HEK293 (cell line): Measurements from ENCODE around the gene PEAK3.

Experiments used
- BCL11B ChIP-seq: fragments of 450-650 bp; formaldehyde crosslinking; IDR thresholded peaks from 2 replicates; pipeline ENCODE4 v1.5.1; 2016; ENCODE audit warnings: low read depth, missing biosample characterization, missing genetic modification characterization
- KLF10 ChIP-seq: fragments of 450-650 bp; IDR thresholded peaks from 2 replicates; pipeline ENCODE4 v1.5.1; 2018; ENCODE audit warnings: missing biosample characterization, mild to moderate bottlenecking, missing genetic modification characterization
- PRDM1 ChIP-seq: fragments of 450-650 bp; formaldehyde crosslinking; IDR thresholded peaks from 2 replicates; pipeline ENCODE4; 2016; ENCODE audit warnings: missing biosample characterization, missing genetic modification characterization
- ZBTB20 ChIP-seq: fragments of 450-650 bp; formaldehyde crosslinking; IDR thresholded peaks from 2 replicates; pipeline ENCODE4 v1.5.1; 2016; ENCODE audit warnings: missing biosample characterization, missing genetic modification characterization
- ZNF114 ChIP-seq: fragments of 450-650 bp; formaldehyde crosslinking; IDR thresholded peaks from 2 replicates; pipeline ENCODE4 v1.5.0; 2017; ENCODE audit warnings: missing biosample characterization, missing genetic modification characterization
- ZNF2 ChIP-seq: fragments of 450-650 bp; formaldehyde crosslinking; IDR thresholded peaks from 2 replicates; pipeline ENCODE4 v1.5.1; 2016; ENCODE audit warnings: missing biosample characterization, missing genetic modification characterization
- ZNF214 ChIP-seq: fragments of 450-650 bp; formaldehyde crosslinking; IDR thresholded peaks from 2 replicates; pipeline ENCODE4 v1.5.1; 2017; ENCODE audit warnings: missing biosample characterization, mild to moderate bottlenecking, missing genetic modification characterization, borderline replicate concordance
- ZNF239 ChIP-seq: fragments of 450-650 bp; formaldehyde crosslinking; IDR thresholded peaks from 2 replicates; pipeline ENCODE4 v1.5.1; 2016; ENCODE audit warnings: missing biosample characterization, missing genetic modification characterization
- ZNF302 ChIP-seq: fragments of 450-650 bp; formaldehyde crosslinking; IDR thresholded peaks from 2 replicates; pipeline ENCODE4 v1.5.1; 2016; ENCODE audit warnings: missing biosample characterization, missing genetic modification characterization, low read depth
- ZNF311 ChIP-seq: fragments of 450-650 bp; formaldehyde crosslinking; IDR thresholded peaks from 2 replicates; pipeline ENCODE4 v1.5.1; 2017; ENCODE audit warnings: missing biosample characterization, missing genetic modification characterization, borderline replicate concordance
- ZNF324 ChIP-seq: fragments of 450-650 bp; formaldehyde crosslinking; IDR thresholded peaks from 2 replicates; pipeline ENCODE4 v1.5.1; 2016; ENCODE audit warnings: missing biosample characterization, missing genetic modification characterization
- ZNF335 ChIP-seq: fragments of 450-650 bp; formaldehyde crosslinking; conservative IDR thresholded peaks from 2 replicates; pipeline ENCODE4 v1.5.1; 2016; ENCODE audit warnings: missing biosample characterization, missing genetic modification characterization
- ZNF394 ChIP-seq: fragments of 450-650 bp; formaldehyde crosslinking; IDR thresholded peaks from 2 replicates; pipeline ENCODE4 v1.5.1; 2016; ENCODE audit warnings: missing biosample characterization, missing genetic modification characterization, mild to moderate bottlenecking, moderate library complexity, borderline replicate concordance
- ZNF624 ChIP-seq: fragments of 450-650 bp; formaldehyde crosslinking; IDR thresholded peaks from 2 replicates; pipeline ENCODE4 v1.5.1; 2017; ENCODE audit warnings: missing biosample characterization, missing genetic modification characterization
- ZNF701 ChIP-seq: fragments of 450-650 bp; formaldehyde crosslinking; IDR thresholded peaks from 2 replicates; pipeline ENCODE4 v1.5.1; 2016; ENCODE audit warnings: missing biosample characterization, missing genetic modification characterization
- ZNF747 ChIP-seq: fragments of 450-650 bp; formaldehyde crosslinking; IDR thresholded peaks from 2 replicates; pipeline ENCODE4 v1.5.1; 2016; ENCODE audit warnings: missing biosample characterization, missing genetic modification characterization
- ZNF768 ChIP-seq: fragments of 450-650 bp; formaldehyde crosslinking; IDR thresholded peaks from 2 replicates; pipeline ENCODE4 v1.5.1; 2018; ENCODE audit warnings: missing biosample characterization, mild to moderate bottlenecking, missing genetic modification characterization
- ZNF837 ChIP-seq: fragments of 450-650 bp; formaldehyde crosslinking; IDR thresholded peaks from 2 replicates; pipeline ENCODE4 v1.5.1; 2016; ENCODE audit warnings: missing biosample characterization, missing genetic modification characterization
- ZXDB ChIP-seq: fragments of 450-650 bp; formaldehyde crosslinking; IDR thresholded peaks from 2 replicates; pipeline ENCODE4 v1.5.1; 2016; ENCODE audit warnings: missing biosample characterization, missing genetic modification characterization
- TF ChIP-seq, protein P1 (sequence below): fragments of 450-650 bp; formaldehyde crosslinking; IDR thresholded peaks from 2 replicates; pipeline ENCODE4 v1.5.1; 2017; ENCODE audit warnings: missing biosample characterization, missing genetic modification characterization
- TF ChIP-seq, protein P2 (sequence below): fragments of 450-650 bp; formaldehyde crosslinking; IDR thresholded peaks from 2 replicates; pipeline ENCODE4 v1.5.1; 2016; ENCODE audit warnings: missing biosample characterization, missing genetic modification characterization, borderline replicate concordance
- TF ChIP-seq, protein P3 (sequence below): fragments of 450-650 bp; formaldehyde crosslinking; IDR thresholded peaks from 2 replicates; pipeline ENCODE4 v1.5.1; 2016; ENCODE audit warnings: missing biosample characterization, missing genetic modification characterization, borderline replicate concordance
- TF ChIP-seq, protein P4 (sequence below): fragments of 450-650 bp; IDR thresholded peaks from 2 replicates; pipeline ENCODE4 v1.5.1; 2018; ENCODE audit warnings: missing biosample characterization, mild to moderate bottlenecking, missing genetic modification characterization
- TF ChIP-seq, protein P5 (sequence below): fragments of 450-650 bp; formaldehyde crosslinking; IDR thresholded peaks from 2 replicates; pipeline ENCODE4 v1.5.1; 2016; ENCODE audit warnings: missing biosample characterization, missing genetic modification characterization
- TF ChIP-seq, protein P6 (sequence below): fragments of 450-650 bp; formaldehyde crosslinking; IDR thresholded peaks from 2 replicates; pipeline ENCODE4 v1.5.1; 2016; ENCODE audit warnings: missing biosample characterization, missing genetic modification characterization

PEAK3 gene

DNA sequence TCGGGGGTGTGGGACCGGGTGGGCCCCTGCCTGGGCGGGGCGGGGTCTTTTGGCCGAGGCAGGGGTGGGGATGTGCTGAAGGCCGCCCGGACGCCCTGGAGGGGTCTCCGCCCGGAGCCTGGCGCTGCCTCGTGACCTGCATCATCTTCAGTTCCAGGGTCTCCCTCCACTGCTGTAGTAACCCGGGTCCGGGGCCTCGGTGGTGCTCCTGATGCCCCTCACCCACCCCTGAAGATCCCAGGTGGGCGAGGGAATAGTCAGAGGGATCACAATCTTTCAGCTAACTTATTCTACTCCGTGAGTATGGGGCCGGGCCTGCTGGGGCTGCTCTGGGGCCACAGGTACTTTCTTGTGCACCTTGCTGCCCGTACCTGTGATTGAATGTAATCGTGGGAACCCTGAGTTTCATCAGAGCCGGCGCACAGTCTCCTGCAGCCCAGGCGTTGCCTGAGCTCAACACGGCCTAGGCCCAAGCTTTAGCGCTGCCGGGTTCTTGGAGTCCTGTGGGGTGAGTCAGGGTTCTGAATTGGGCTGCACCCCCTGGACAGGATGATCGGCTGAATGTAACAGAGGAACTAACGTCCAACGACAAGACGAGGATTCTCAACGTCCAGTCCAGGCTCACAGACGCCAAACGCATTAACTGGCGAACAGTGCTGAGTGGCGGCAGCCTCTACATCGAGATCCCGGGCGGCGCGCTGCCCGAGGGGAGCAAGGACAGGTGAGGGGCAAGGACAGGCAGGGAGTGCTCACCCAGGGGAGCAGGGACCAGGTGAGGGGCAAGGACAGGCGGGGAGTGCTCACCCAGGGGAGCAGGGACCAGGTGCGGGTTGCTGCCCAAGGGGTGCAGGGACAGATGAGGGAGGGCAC lies 10.5 kb downstream of the PEAK3 start (continued):
- TF ChIP-seq ZNF324 (tag by site-specific recombination) (no peak), ZNF768 (no peak), ZNF335 (tag by site-specific recombination) (no peak), ZNF311 (tag by site-specific recombination) (no peak), ZNF302 (no peak), BCL11B (tag by site-specific recombination) (no peak), ZNF214 (tag by site-specific recombination) (no peak), ZNF239 (tag by site-specific recombination) (no peak), ZNF837 (tag by site-specific recombination) (no peak), ZNF701 (tag by site-specific recombination) (no peak), PRDM1 (tag by site-specific recombination) (no peak), KLF10 (no peak; the same call in 1 of the 2 replicates), ZNF114 (tag by site-specific recombination) (no peak), ZNF624 (tag by site-specific recombination) (no peak), ZNF394 (tag by site-specific recombination) (no peak; the same call in 1 of the 2 replicates), ZXDB (tag by site-specific recombination) (peak; percentile 31; the same call in 1 of the 2 replicates), ZNF747 (tag by site-specific recombination) (no peak), ZBTB20 (tag by site-specific recombination) (peak; percentile 53; the same call in 1 of the 2 replicates), ZNF2 (tag by site-specific recombination) (peak; percentile 15; the same call in 1 of the 2 replicates)
- TF ChIP-seq, protein P1, sequence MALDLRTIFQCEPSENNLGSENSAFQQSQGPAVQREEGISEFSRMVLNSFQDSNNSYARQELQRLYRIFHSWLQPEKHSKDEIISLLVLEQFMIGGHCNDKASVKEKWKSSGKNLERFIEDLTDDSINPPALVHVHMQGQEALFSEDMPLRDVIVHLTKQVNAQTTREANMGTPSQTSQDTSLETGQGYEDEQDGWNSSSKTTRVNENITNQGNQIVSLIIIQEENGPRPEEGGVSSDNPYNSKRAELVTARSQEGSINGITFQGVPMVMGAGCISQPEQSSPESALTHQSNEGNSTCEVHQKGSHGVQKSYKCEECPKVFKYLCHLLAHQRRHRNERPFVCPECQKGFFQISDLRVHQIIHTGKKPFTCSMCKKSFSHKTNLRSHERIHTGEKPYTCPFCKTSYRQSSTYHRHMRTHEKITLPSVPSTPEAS (tag by site-specific recombination) = no peak
- TF ChIP-seq, protein P2, sequence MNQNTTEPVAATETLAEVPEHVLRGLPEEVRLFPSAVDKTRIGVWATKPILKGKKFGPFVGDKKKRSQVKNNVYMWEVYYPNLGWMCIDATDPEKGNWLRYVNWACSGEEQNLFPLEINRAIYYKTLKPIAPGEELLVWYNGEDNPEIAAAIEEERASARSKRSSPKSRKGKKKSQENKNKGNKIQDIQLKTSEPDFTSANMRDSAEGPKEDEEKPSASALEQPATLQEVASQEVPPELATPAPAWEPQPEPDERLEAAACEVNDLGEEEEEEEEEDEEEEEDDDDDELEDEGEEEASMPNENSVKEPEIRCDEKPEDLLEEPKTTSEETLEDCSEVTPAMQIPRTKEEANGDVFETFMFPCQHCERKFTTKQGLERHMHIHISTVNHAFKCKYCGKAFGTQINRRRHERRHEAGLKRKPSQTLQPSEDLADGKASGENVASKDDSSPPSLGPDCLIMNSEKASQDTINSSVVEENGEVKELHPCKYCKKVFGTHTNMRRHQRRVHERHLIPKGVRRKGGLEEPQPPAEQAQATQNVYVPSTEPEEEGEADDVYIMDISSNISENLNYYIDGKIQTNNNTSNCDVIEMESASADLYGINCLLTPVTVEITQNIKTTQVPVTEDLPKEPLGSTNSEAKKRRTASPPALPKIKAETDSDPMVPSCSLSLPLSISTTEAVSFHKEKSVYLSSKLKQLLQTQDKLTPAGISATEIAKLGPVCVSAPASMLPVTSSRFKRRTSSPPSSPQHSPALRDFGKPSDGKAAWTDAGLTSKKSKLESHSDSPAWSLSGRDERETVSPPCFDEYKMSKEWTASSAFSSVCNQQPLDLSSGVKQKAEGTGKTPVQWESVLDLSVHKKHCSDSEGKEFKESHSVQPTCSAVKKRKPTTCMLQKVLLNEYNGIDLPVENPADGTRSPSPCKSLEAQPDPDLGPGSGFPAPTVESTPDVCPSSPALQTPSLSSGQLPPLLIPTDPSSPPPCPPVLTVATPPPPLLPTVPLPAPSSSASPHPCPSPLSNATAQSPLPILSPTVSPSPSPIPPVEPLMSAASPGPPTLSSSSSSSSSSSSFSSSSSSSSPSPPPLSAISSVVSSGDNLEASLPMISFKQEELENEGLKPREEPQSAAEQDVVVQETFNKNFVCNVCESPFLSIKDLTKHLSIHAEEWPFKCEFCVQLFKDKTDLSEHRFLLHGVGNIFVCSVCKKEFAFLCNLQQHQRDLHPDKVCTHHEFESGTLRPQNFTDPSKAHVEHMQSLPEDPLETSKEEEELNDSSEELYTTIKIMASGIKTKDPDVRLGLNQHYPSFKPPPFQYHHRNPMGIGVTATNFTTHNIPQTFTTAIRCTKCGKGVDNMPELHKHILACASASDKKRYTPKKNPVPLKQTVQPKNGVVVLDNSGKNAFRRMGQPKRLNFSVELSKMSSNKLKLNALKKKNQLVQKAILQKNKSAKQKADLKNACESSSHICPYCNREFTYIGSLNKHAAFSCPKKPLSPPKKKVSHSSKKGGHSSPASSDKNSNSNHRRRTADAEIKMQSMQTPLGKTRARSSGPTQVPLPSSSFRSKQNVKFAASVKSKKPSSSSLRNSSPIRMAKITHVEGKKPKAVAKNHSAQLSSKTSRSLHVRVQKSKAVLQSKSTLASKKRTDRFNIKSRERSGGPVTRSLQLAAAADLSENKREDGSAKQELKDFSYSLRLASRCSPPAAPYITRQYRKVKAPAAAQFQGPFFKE (tag by site-specific recombination) = no peak
- TF ChIP-seq, protein P3, sequence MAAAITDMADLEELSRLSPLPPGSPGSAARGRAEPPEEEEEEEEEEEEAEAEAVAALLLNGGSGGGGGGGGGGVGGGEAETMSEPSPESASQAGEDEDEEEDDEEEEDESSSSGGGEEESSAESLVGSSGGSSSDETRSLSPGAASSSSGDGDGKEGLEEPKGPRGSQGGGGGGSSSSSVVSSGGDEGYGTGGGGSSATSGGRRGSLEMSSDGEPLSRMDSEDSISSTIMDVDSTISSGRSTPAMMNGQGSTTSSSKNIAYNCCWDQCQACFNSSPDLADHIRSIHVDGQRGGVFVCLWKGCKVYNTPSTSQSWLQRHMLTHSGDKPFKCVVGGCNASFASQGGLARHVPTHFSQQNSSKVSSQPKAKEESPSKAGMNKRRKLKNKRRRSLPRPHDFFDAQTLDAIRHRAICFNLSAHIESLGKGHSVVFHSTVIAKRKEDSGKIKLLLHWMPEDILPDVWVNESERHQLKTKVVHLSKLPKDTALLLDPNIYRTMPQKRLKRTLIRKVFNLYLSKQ (tag by site-specific recombination) = no peak
- TF ChIP-seq, protein P4, sequence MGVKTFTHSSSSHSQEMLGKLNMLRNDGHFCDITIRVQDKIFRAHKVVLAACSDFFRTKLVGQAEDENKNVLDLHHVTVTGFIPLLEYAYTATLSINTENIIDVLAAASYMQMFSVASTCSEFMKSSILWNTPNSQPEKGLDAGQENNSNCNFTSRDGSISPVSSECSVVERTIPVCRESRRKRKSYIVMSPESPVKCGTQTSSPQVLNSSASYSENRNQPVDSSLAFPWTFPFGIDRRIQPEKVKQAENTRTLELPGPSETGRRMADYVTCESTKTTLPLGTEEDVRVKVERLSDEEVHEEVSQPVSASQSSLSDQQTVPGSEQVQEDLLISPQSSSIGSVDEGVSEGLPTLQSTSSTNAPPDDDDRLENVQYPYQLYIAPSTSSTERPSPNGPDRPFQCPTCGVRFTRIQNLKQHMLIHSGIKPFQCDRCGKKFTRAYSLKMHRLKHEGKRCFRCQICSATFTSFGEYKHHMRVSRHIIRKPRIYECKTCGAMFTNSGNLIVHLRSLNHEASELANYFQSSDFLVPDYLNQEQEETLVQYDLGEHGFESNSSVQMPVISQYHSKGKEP (tag by site-specific recombination) = no peak
- TF ChIP-seq, protein P5, sequence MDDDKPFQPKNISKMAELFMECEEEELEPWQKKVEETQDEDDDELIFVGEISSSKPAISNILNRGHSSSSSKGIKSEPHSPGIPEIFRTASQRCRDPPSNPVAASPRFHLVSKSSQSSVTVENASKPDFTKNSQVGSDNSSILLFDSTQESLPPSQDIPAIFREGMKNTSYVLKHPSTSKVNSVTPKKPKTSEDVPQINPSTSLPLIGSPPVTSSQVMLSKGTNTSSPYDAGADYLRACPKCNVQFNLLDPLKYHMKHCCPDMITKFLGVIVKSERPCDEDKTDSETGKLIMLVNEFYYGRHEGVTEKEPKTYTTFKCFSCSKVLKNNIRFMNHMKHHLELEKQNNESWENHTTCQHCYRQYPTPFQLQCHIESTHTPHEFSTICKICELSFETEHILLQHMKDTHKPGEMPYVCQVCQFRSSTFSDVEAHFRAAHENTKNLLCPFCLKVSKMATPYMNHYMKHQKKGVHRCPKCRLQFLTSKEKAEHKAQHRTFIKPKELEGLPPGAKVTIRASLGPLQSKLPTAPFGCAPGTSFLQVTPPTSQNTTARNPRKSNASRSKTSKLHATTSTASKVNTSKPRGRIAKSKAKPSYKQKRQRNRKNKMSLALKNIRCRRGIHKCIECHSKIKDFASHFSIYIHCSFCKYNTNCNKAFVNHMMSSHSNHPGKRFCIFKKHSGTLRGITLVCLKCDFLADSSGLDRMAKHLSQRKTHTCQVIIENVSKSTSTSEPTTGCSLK (tag by site-specific recombination) = no peak
- TF ChIP-seq, protein P6, sequence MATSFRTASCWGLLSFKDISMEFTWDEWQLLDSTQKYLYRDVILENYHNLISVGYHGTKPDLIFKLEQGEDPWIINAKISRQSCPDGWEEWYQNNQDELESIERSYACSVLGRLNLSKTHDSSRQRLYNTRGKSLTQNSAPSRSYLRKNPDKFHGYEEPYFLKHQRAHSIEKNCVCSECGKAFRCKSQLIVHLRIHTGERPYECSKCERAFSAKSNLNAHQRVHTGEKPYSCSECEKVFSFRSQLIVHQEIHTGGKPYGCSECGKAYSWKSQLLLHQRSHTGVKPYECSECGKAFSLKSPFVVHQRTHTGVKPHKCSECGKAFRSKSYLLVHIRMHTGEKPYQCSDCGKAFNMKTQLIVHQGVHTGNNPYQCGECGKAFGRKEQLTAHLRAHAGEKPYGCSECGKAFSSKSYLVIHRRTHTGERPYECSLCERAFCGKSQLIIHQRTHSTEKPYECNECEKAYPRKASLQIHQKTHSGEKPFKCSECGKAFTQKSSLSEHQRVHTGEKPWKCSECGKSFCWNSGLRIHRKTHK (tag by site-specific recombination) = no peak
